Thoracic aorta (tissue), 2 donors: Measurements from ENCODE around the gene MAFB. TPM values are rescaled to one million over a fixed set of nuclear protein-coding genes. Genes with fewer than 3 reads are reported as not detected.

Source experiments
- ATAC-seq: fragments of 150-250 bp; one replicate; pipeline ENCODE4 v1.8.0; 2017; ENCODE audit warnings: low read depth; ENCODE audit not compliant: insufficient number of reproducible peaks, low FRiP score
- DNase-seq: peaks from one replicate; pipeline ENCODE4 v3.0.0-alpha.2; 2020; ENCODE audit warnings: low spot score
- H3K27ac ChIP-seq, 2 donors: fragments of 200-600 bp; sonication (generic); 1 replicate in 1 of 2; 2 replicates in 1 of 2; pipeline ENCODE4 v1.5.1; 2016; ENCODE audit warnings: mild to moderate bottlenecking in 2 of 2, moderate library complexity in 2 of 2
- H3K27me3 ChIP-seq: fragments of 200-600 bp; sonication (generic); replicated peaks from 2 replicates; pipeline ENCODE4 v1.6.0; 2016; ENCODE audit warnings: mild to moderate bottlenecking; ENCODE audit not compliant: insufficient read depth
- H3K36me3 ChIP-seq: fragments of 200-600 bp; sonication (generic); one replicate; pipeline ENCODE4 v1.5.1; 2016
- H3K4me1 ChIP-seq, 2 donors: fragments of 200-600 bp; sonication (generic); 1 replicate in 1 of 2; 2 replicates in 1 of 2; pipeline versions ENCODE4 v1.5.1 to v1.6.0; 2016; ENCODE audit warnings: low read depth in 2 of 2, mild to moderate bottlenecking in 1 of 2; ENCODE audit not compliant: control insufficient read depth in 1 of 2
- H3K4me3 ChIP-seq: fragments of 200-600 bp; sonication (generic); 2 replicates; pipeline ENCODE4 v1.5.1; 2016; ENCODE audit warnings: mild to moderate bottlenecking
- H3K9me3 ChIP-seq: fragments of 200-600 bp; sonication (generic); 2 replicates; pipeline ENCODE4 v1.5.1; 2016
- total RNA-seq, 2 donors: library from RNA; depleted of rRNA; stranded (reverse); fragments of >200 nt; gene quantifications; one replicate each; pipeline versions ENCODE4 v1.1.0 to v1.2.3, GENCODE V29; 2016
- TF ChIP-seq, protein P1 (sequence below): fragments of 200-600 bp; sonication (generic); IDR thresholded peaks from one replicate; pipeline ENCODE4 v1.5.1; 2019; ENCODE audit warnings: antibody characterized with exemption

The MAFB gene
- total RNA-seq, 2 donors from 2014 or later = 75.0 to 82.9 TPM

DNA sequence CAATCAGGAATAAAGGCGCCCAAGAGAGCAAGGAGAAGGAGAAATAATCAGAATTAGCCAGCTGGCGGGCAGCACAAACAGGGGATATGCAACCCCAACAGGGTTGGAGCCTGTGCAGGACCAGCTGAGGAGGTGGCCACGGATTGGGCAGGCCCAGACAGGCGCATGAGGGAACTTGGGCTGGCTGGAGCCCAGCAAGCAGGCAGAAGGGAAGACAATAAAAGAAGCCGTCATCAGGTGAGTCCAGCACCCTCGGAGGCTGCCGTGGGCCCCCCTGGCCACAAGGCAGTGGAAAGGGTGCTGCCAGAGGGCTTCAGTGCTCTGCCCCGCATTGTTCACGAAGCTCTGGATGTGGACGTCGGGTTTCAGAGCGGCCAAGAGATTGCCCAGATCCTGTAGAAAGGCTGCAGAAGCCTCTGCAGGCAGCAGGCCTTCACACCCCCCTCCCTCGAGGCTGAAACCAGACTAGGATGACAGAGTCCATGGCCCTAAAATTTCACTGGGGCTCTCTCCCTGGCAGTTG lies 28.4 kb upstream of the MAFB start:
- H3K9me3 ChIP-seq = no peaks in the 10 kb centered on the region
- H3K27ac ChIP-seq = no peak overlapping the region
- no peaks in the 10 kb centered on the region for H3K36me3 ChIP-seq
- no peaks in the 10 kb centered on the region for H3K27me3 ChIP-seq
- TF ChIP-seq, protein P1, sequence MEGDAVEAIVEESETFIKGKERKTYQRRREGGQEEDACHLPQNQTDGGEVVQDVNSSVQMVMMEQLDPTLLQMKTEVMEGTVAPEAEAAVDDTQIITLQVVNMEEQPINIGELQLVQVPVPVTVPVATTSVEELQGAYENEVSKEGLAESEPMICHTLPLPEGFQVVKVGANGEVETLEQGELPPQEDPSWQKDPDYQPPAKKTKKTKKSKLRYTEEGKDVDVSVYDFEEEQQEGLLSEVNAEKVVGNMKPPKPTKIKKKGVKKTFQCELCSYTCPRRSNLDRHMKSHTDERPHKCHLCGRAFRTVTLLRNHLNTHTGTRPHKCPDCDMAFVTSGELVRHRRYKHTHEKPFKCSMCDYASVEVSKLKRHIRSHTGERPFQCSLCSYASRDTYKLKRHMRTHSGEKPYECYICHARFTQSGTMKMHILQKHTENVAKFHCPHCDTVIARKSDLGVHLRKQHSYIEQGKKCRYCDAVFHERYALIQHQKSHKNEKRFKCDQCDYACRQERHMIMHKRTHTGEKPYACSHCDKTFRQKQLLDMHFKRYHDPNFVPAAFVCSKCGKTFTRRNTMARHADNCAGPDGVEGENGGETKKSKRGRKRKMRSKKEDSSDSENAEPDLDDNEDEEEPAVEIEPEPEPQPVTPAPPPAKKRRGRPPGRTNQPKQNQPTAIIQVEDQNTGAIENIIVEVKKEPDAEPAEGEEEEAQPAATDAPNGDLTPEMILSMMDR = no peak
- H3K4me1 ChIP-seq = no peaks in the 10 kb centered on the region
- ATAC-seq (no peak), DNase-seq (no peak)
- no peak overlapping the region for H3K4me3 ChIP-seq

DNA sequence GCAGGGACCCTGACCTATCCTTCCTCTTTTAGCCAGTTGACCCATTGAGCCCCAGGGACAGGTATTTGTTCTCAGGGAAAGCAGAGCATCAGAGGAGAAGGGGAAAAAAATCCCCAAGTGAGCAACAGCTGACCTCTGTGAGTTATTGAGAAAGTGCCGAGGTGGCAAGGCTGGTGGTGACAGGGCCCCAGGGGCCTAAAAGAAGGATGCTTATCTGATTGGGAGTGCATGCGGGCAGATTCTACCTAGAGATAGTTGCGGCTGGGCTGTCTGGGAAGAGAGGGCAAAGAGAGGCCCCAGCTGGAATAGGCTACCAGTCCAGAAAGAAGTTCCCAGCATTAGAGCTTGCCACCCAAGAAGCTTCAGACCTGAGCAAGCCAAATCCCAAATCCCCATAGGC lies 26.5 kb upstream of the MAFB start:
- H3K36me3 ChIP-seq = no peaks in the 10 kb centered on the region
- TF ChIP-seq, protein P1 = no peak
- no peaks in the 10 kb centered on the region for H3K27me3 ChIP-seq
- no peaks in the 10 kb centered on the region for H3K9me3 ChIP-seq
- no peak for ATAC-seq
- no peaks in the 10 kb centered on the region for H3K4me1 ChIP-seq
- no peak for DNase-seq
- no peak overlapping the region for H3K27ac ChIP-seq
- H3K4me3 ChIP-seq = no peak overlapping the region

DNA sequence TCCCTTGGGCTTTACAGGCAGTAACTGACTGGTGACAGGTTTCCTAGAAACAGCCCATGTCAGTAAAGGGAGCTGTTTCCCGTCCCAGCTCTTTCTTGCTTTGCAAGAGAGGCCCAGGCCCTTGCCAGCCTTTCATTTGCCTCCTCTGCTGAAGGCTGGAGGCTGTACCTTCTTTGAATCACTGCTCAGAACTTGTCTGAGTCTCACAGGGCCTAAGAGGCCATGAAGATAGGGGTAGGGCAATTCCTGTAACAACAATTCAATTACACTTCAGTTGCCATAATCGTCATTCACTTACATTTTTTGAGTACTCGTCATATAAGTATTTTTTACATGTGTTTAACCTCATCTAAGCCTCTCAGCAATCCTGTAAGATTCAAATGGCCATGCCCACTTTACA lies 25.9 kb upstream of the MAFB start:
- Histone ChIP-seq H3K4me1 (no peaks in the 10 kb centered on the region), H3K4me3 (no peak overlapping the region), H3K9me3 (no peaks in the 10 kb centered on the region), H3K36me3 (no peaks in the 10 kb centered on the region), H3K27me3 (no peaks in the 10 kb centered on the region), H3K27ac (no peak overlapping the region)
- DNase-seq (no peak), ATAC-seq (no peak)
- TF ChIP-seq, protein P1 = no peak

DNA sequence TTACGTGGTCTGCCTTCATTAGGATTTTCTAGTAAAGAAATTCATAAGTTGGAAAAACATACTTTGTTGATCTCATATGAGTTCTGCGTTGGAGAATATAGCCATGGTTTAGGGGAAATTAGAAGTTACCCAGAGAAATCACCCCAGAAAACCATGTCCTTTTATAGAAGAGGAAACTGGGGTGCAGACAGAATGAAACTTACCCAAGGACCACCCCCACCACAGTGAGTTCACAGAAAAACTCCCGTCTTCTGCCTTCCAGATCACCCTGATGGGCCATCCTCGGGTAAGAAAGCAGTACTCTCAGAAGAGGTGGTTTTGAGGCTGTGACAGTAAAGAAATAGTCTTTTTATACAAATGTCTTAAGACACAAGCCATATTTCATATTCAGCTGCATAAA lies 25.1 kb upstream of the MAFB start:
- Histone ChIP-seq H3K4me1 (no peaks in the 10 kb centered on the region), H3K27me3 (no peaks in the 10 kb centered on the region), H3K27ac (no peak overlapping the region), H3K9me3 (no peaks in the 10 kb centered on the region), H3K36me3 (no peaks in the 10 kb centered on the region), H3K4me3 (no peak overlapping the region)
- TF ChIP-seq, protein P1 = no peak
- no peak for DNase-seq
- ATAC-seq = no peak

DNA sequence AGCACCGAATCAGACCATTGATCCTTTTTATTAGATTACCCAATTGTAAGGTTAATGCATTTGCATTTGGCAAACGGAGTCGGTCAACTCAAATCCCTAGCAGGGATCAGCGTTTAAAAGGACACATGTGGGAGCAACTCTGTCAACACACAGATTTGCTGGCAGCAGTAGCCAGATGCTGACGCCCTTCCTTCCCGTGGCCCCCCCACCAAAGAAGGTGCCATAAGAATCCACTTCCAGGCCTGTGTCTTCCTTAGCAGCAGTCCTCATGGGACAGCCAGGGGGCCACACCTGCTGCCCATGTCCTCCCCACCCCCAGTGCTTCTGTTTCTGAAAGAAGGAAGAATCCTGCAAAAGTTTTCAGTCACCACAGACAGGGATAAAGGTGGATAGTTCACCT lies 24.5 kb upstream of the MAFB start:
- no peak overlapping the region for H3K4me3 ChIP-seq
- ATAC-seq (no peak), DNase-seq (no peak)
- H3K27ac ChIP-seq = no peak overlapping the region
- H3K4me1 ChIP-seq = no peaks in the 10 kb centered on the region
- H3K9me3 ChIP-seq = no peaks in the 10 kb centered on the region
- H3K27me3 ChIP-seq = no peaks in the 10 kb centered on the region
- TF ChIP-seq, protein P1 = no peak
- no peaks in the 10 kb centered on the region for H3K36me3 ChIP-seq
